ENCODE data around the gene CFL2. TPM values are rescaled to one million over a fixed set of nuclear protein-coding genes. Genes with fewer than 3 reads are reported as not detected.
A peak's percentile ranks its signal among the peaks of the same experiment; 100 is the strongest.

Gene CFL2
- total and polyA plus RNA-seq, 12 donors = 42.8 to 228 (median 122) TPM

GRCh38 chr14:34723867-34724266 is 9.5 kb upstream of the CFL2 start:
- Histone ChIP-seq H3K27me3 (no peaks in the 10 kb centered on the region), H3K36me3 (replicated peaks in 1 of 2) (no peaks in the 10 kb centered on the region), H3K9me3 (replicated peaks in 1 of 3) (no peaks in the 10 kb centered on the region), H3K4me3 (no peak overlapping the region), H3K4me1 (replicated peaks in 1 of 2) (peaks cover 0 to 7% of the 10 kb centered on the region in 2 donors), H3K27ac (no peak overlapping the region)
- no peak for TF ChIP-seq POLR2A (IDR thresholded peaks at IDR 0.05)
- TF ChIP-seq CTCF (IDR thresholded peaks at IDR 0.05) = no peak
- DNase-seq = no peak
- intact Hi-C loops (cut with DNase I) = loop anchor here in 1 of 2 donors (5.0 kb wide), 1 partner anchor 52 kb away; no protein-coding TSS in a partner anchor
- WGBS, 4 donors = 91 to 97% (median 96%) methylated on average over 3 of the region's 3 CpGs

GRCh38 chr14:34722723-34723545 is 8.5 kb upstream of the CFL2 start:
- WGBS, 4 donors = 6 to 8% (median 7%) methylated on average over 10 of the region's 10 CpGs
- H3K27me3 ChIP-seq = no peaks in the 10 kb centered on the region
- DNase-seq = peak in 6 of 7 donors; percentile 19 to 75 (median 46)
- TF ChIP-seq POLR2A (IDR thresholded peaks at IDR 0.05) (no peak), CTCF (IDR thresholded peaks at IDR 0.05) (peak; percentile 77 to 85 (median 82))
- intact Hi-C loops (cut with DNase I) = loop anchor here in 1 of 2 donors (5.0 kb wide), 1 partner anchor 51 kb away; no protein-coding TSS in a partner anchor
- no peaks in the 10 kb centered on the region for H3K9me3 ChIP-seq (replicated peaks in 1 of 3)
- no peak overlapping the region for H3K4me3 ChIP-seq
- H3K4me1 ChIP-seq (replicated peaks in 1 of 2) = peaks cover 0 to 7% of the 10 kb centered on the region in 2 donors
- no peak overlapping the region for H3K27ac ChIP-seq
- no peaks in the 10 kb centered on the region for H3K36me3 ChIP-seq (replicated peaks in 1 of 2)

GRCh38 chr14:34721129-34721528 is 6.7 kb upstream of the CFL2 start:
- Histone ChIP-seq H3K4me3 (no peak overlapping the region), H3K27ac (no peak overlapping the region), H3K4me1 (replicated peaks in 1 of 2) (peaks cover 0 to 7% of the 10 kb centered on the region in 2 donors), H3K9me3 (replicated peaks in 1 of 3) (no peaks in the 10 kb centered on the region), H3K36me3 (replicated peaks in 1 of 2) (no peaks in the 10 kb centered on the region), H3K27me3 (no peaks in the 10 kb centered on the region)
- intact Hi-C loops (cut with DNase I) = loop anchor here in 1 of 2 donors (5.0 kb wide), 1 partner anchor 49 kb away; no protein-coding TSS in a partner anchor
- no peak for TF ChIP-seq CTCF (IDR thresholded peaks at IDR 0.05)
- TF ChIP-seq POLR2A (IDR thresholded peaks at IDR 0.05) = no peak
- WGBS, 4 donors = 81 to 87% (median 83%) methylated on average over 2 of the region's 2 CpGs
- DNase-seq = no peak

- Histone ChIP-seq H3K9me3 (replicated peaks in 1 of 3) (no peaks in the 10 kb centered on the region), H3K4me1 (replicated peaks in 1 of 2) (peaks cover 4 to 7% of the 10 kb centered on the region in 2 donors), H3K36me3 (replicated peaks in 1 of 2) (no peaks in the 10 kb centered on the region), H3K4me3 (no peak overlapping the region), H3K27me3 (no peaks in the 10 kb centered on the region), H3K27ac (no peak overlapping the region)
- no peak for TF ChIP-seq POLR2A (IDR thresholded peaks at IDR 0.05)
- no peak for TF ChIP-seq CTCF (IDR thresholded peaks at IDR 0.05)
- 46 to 63% (median 52%) methylated on average over 4 of the region's 4 CpGs for WGBS, 4 donors
- DNase-seq = no peak
- intact Hi-C loops (cut with DNase I) = loop anchor here in 1 of 2 donors (5.0 kb wide), 1 partner anchor 42 kb away; no protein-coding TSS in a partner anchor
These were observed 4.4 kb upstream of the CFL2 start for GRCh38 chr14:34718750-34719304.
